Esophagus squamous epithelium (tissue), 4 donors: ENCODE measurements around the gene TSPAN8.

Source experiments
- CTCF ChIP-seq, 6 experiments: fragments of 450-650 bp in 4 of 6; fragments of 200-600 bp in 2 of 6; sonication (generic) in 2 of 6; IDR thresholded peaks; one replicate each; pipeline ENCODE4 v1.5.1; 2016 to 2019; ENCODE audit warnings: antibody characterized with exemption in 6 of 6, mild to moderate bottlenecking in 4 of 6, moderate library complexity in 4 of 6
- POLR2A ChIP-seq, 4 donors: fragments of 450-650 bp; IDR thresholded peaks; one replicate each; pipeline ENCODE4 v1.6.1; 2017; ENCODE audit warnings: antibody characterized with exemption in 4 of 4, mild to moderate bottlenecking in 4 of 4, moderate library complexity in 3 of 4

GRCh38 chr12:71075743-71076142, 82.1 kb downstream of the TSPAN8 start:
- no peak for TF ChIP-seq CTCF (IDR thresholded peaks at IDR 0.05)
- TF ChIP-seq POLR2A (IDR thresholded peaks at IDR 0.05) = no peak
